Spleen (tissue), 11 donors: ENCODE results near the gene NAGK. TPM values are rescaled to one million over a fixed set of nuclear protein-coding genes. Genes with fewer than 3 reads are reported as not detected.
"Not testable (repeated sequence)": the region's sequence is repeated elsewhere in the genome, so short reads cannot be mapped to it uniquely, and the experiment has no call there.

Experiments
- DNase-seq: peaks from one replicate; pipeline ENCODE4 v3.0.0-alpha.2; 2020
- H3K27ac ChIP-seq, 8 donors: fragments of 200-600 bp; sonication (generic) in 7 of 8; 1 replicate in 4 of 8; 2 replicates in 4 of 8; pipeline versions ENCODE4 v1.5.0 to v1.8.0; 2016 to 2021; ENCODE audit warnings: inconsistent platforms in 4 of 8, mild to moderate bottlenecking in 4 of 8, moderate library complexity in 1 of 8
- H3K27me3 ChIP-seq, 7 donors: fragments of 200-600 bp; sonication (generic) in 6 of 7; replicated peaks in 1 of 7; 1 replicate in 4 of 7; 2 replicates in 3 of 7; pipeline versions ENCODE4 v1.5.0 to v1.8.0; 2016 to 2021; ENCODE audit warnings: inconsistent platforms in 3 of 7, mild to moderate bottlenecking in 1 of 7
- H3K36me3 ChIP-seq, 6 donors: fragments of 200-600 bp; sonication (generic) in 5 of 6; 1 replicate in 4 of 6; 2 replicates in 2 of 6; pipeline versions ENCODE4 v1.5.0 to v1.8.0; 2016 to 2021; ENCODE audit warnings: inconsistent platforms in 2 of 6
- H3K4me1 ChIP-seq, 6 donors: fragments of 200-600 bp; sonication (generic) in 5 of 6; 1 replicate in 3 of 6; 2 replicates in 3 of 6; pipeline versions ENCODE4 v1.5.0 to v1.8.0; 2016 to 2021; ENCODE audit warnings: inconsistent platforms in 3 of 6
- H3K4me3 ChIP-seq, 8 donors: fragments of 200-600 bp; sonication (generic) in 7 of 8; 1 replicate in 4 of 8; 2 replicates in 4 of 8; pipeline versions ENCODE4 v1.5.0 to v1.8.0; 2016 to 2021; ENCODE audit warnings: inconsistent platforms in 4 of 8, mild to moderate bottlenecking in 4 of 8, moderate library complexity in 2 of 8
- H3K9me3 ChIP-seq, 8 donors: fragments of 200-600 bp; sonication (generic) in 7 of 8; 1 replicate in 4 of 8; 2 replicates in 4 of 8; pipeline versions ENCODE4 v1.5.0 to v1.8.0; 2016 to 2021; ENCODE audit warnings: inconsistent platforms in 4 of 8
- POLR2A ChIP-seq, 3 donors: fragments of 450-650 bp; IDR thresholded peaks; one replicate each; pipeline ENCODE4 v1.5.1; 2017; ENCODE audit warnings: antibody characterized with exemption in 3 of 3, mild to moderate bottlenecking in 1 of 3
- POLR2AphosphoS5 ChIP-seq, 3 donors: sonication (generic); formaldehyde crosslinking; IDR thresholded peaks; one replicate each; pipeline ENCODE4 v1.5.1; 2017; ENCODE audit warnings: antibody characterized with exemption in 3 of 3
- WGBS, 5 donors: extraction: QIAGEN DNeasy Blood & Tissue Kit in 3 of 5; methylation state at CpG; one replicate each; pipeline versions ENCODE4 v1.1.5 to v1.1.7; 2013 to 2018; 5-methylcytosine and 5-hydroxymethylcytosine counted together
- intact Hi-C: fragments of 100-400 bp; cut with DNase I; formaldehyde crosslinking; loops from one replicate; pipeline ENCODE4 v1.15.0; 2023; ENCODE audit warnings: low total_unique reads
- polyA plus RNA-seq, 3 donors: library from polyadenylated mRNA; stranded (reverse); fragments of 200-250 nt; gene quantifications; one replicate each; pipeline ENCODE4 v1.2.1, GENCODE V29; 2013
- total RNA-seq, 7 donors: library from RNA; depleted of rRNA in 3 of 7; stranded (reverse); fragments of >200 nt in 3 of 7; fragmentation: NEBNext Ultra II Directional in 4 of 7; extraction: Animal tissue kit (Norgen Biotek cat#: 25700) in 4 of 7; gene quantifications; one replicate each; pipeline versions ENCODE4 v1.1.0 to v1.2.1, GENCODE V29; 2016 to 2021
- TF ChIP-seq, protein P1 (sequence below), 11 experiments: fragments of 200-600 bp in 7 of 11; fragments of 450-650 bp in 4 of 11; sonication (generic) in 4 of 11; IDR thresholded peaks in 8 of 11; conservative IDR thresholded peaks in 3 of 11; 1 replicate in 7 of 11; 2 replicates in 4 of 11; pipeline versions ENCODE4 v1.4.0 to v1.8.0; 2016 to 2021; ENCODE audit warnings: antibody characterized with exemption in 11 of 11, inconsistent platforms in 4 of 11, mild to moderate bottlenecking in 1 of 11
- donor health status: healthy with polysubstance abuse.
- donor health status: DM: no; HTN: no; CAD: no; lungs with moderate emphysema.
- donor health status: DM: no; HTN: no; CAD: no.
- donor health status: Bipolar disorder and iron deficiency.
- donor health status: healthy.
- donor health status: DM: no; HTN: no; CAD: no.
- donor health status: DM: yes; HTN: yes; CAD: no.

The NAGK gene
- total and polyA plus RNA-seq, 10 donors: 123 to 321 (median 220) TPM

DNA sequence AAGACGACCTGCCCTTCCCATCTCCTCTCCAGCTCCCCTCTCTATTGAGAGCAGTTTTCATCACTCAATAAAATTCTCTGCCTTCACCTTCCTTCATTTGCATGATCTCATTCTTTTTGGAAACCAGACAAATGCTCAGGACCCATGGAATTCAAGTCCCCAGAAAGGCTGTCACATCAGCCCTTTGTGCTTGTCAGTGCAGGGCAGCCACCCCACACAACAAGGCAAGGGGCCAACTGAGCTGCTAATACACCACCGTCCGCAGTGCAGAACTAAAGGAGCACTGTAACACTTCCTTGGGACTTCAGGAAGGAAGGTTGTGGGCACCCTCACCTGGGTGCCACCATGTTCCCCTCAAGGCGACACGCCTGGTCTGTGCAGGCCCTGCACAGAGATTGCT lies 35.4 kb downstream of the NAGK start:
- peaks cover 0 to 5% (median 0%) of the 10 kb centered on the region in 6 donors for H3K36me3 ChIP-seq
- no peak overlapping the region for H3K4me3 ChIP-seq
- H3K27me3 ChIP-seq: no peaks in the 10 kb centered on the region
- TF ChIP-seq POLR2A (IDR thresholded peaks at IDR 0.05) (no peak), POLR2AphosphoS5 (IDR thresholded peaks at IDR 0.05) (no peak)
- TF ChIP-seq, protein P1, sequence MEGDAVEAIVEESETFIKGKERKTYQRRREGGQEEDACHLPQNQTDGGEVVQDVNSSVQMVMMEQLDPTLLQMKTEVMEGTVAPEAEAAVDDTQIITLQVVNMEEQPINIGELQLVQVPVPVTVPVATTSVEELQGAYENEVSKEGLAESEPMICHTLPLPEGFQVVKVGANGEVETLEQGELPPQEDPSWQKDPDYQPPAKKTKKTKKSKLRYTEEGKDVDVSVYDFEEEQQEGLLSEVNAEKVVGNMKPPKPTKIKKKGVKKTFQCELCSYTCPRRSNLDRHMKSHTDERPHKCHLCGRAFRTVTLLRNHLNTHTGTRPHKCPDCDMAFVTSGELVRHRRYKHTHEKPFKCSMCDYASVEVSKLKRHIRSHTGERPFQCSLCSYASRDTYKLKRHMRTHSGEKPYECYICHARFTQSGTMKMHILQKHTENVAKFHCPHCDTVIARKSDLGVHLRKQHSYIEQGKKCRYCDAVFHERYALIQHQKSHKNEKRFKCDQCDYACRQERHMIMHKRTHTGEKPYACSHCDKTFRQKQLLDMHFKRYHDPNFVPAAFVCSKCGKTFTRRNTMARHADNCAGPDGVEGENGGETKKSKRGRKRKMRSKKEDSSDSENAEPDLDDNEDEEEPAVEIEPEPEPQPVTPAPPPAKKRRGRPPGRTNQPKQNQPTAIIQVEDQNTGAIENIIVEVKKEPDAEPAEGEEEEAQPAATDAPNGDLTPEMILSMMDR (IDR thresholded peaks at IDR 0.05 in 8 of 11, conservative IDR thresholded peaks at IDR 0.05 in 3 of 11): no peak
- intact Hi-C loops: no loop called here
- WGBS, 5 donors: 85 to 93% (median 91%) methylated on average over 1 to 5 of the region's 5 CpGs
- H3K27ac ChIP-seq: no peak overlapping the region
- no peaks in the 10 kb centered on the region for H3K9me3 ChIP-seq
- DNase-seq: no peak
- H3K4me1 ChIP-seq: peaks cover 0 to 5% (median 0%) of the 10 kb centered on the region in 6 donors

DNA sequence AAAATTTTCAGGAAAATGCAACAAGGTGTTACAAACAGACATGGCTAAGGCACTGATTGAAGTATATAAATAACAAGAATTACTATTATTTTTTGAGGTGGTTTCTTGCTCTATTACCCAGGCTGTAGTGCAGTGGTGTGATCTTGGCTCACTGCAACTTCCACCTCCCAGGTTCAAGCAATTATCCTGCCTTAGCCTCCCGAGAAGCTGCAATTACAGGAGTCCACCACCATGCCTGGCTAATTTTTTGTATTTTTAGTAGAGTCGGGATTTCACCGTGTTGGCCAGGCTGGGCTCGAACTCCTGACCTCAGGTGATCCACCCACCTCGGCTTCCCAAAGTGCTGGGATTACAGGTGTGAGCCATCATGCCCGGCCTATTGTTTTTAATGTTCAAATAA lies 38.0 kb downstream of the NAGK start:
- DNase-seq, H3K9me3 ChIP-seq, intact Hi-C loops, H3K27ac ChIP-seq, H3K4me3 ChIP-seq, H3K27me3 ChIP-seq, H3K4me1 ChIP-seq: not testable (repeated sequence)
- peaks cover 0 to 25% (median 11%) of the 10 kb centered on the region in 6 donors for H3K36me3 ChIP-seq
- WGBS, 5 donors: 90 to 94% (median 91%) methylated on average over 6 of the region's 6 CpGs

DNA sequence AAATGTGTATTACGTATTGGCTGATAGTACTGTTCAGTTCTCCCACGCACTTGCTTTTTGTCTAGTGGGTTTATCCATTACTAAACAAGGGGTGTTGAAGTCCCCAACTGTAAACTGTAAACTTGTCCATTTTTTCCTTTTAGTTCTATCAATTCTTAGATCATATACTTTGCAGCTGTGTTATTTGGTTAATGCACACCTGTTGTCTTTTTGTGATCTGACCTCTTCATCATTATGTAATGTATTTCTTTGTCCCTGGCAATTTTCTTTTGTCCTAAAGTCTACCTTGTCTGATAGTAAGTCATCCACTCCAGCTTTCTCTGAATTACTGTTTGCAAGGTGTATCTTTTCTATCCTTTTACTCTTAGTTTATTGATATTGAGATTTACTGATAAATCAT lies 39.6 kb downstream of the NAGK start:
- Histone ChIP-seq H3K9me3 (no peaks in the 10 kb centered on the region), H3K4me1 (no peaks in the 10 kb centered on the region), H3K4me3 (no peak overlapping the region), H3K27ac (no peak overlapping the region), H3K27me3 (no peaks in the 10 kb centered on the region), H3K36me3 (peaks cover 0 to 40% (median 12%) of the 10 kb centered on the region in 6 donors)
- WGBS, 5 donors: 90 to 100% (median 95%) methylated on average over 2 of the region's 2 CpGs
- no peak for TF ChIP-seq POLR2AphosphoS5 (IDR thresholded peaks at IDR 0.05)
- TF ChIP-seq, protein P1 (IDR thresholded peaks at IDR 0.05 in 8 of 11, conservative IDR thresholded peaks at IDR 0.05 in 3 of 11): no peak
- no peak for TF ChIP-seq POLR2A (IDR thresholded peaks at IDR 0.05)
- DNase-seq: no peak
- intact Hi-C loops: no loop called here

DNA sequence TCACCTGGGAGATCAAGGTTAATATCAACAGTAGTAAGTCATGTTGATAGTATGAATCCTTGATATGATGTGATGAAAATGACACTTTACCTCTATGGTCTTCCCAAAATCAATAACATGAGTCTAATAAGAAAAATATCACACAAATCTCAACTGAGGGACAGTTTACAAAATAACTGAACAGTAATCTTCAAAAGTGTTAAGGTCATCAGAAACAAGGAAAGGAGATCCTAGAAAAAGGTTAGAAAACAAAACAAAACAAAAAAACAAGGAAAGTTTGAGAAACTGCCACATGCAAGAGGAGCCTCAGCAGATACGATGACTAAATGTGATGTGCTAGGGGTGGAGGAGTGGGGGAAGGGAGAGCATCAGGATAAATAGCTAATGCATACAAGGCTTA lies 45.4 kb downstream of the NAGK start:
- Histone ChIP-seq H3K4me1 (no peaks in the 10 kb centered on the region), H3K27ac (no peak overlapping the region), H3K4me3 (no peak overlapping the region), H3K36me3 (peaks cover 0 to 91% (median 23%) of the 10 kb centered on the region in 6 donors), H3K27me3 (no peaks in the 10 kb centered on the region), H3K9me3 (no peaks in the 10 kb centered on the region)
- intact Hi-C loops: no loop called here
- 93 to 97% (median 96%) methylated on average over 1 of the region's 1 CpG for WGBS, 5 donors
- no peak for DNase-seq
- TF ChIP-seq, protein P1 (IDR thresholded peaks at IDR 0.05 in 8 of 11, conservative IDR thresholded peaks at IDR 0.05 in 3 of 11): no peak
- TF ChIP-seq POLR2AphosphoS5 (IDR thresholded peaks at IDR 0.05) (no peak), POLR2A (IDR thresholded peaks at IDR 0.05) (no peak)

DNA sequence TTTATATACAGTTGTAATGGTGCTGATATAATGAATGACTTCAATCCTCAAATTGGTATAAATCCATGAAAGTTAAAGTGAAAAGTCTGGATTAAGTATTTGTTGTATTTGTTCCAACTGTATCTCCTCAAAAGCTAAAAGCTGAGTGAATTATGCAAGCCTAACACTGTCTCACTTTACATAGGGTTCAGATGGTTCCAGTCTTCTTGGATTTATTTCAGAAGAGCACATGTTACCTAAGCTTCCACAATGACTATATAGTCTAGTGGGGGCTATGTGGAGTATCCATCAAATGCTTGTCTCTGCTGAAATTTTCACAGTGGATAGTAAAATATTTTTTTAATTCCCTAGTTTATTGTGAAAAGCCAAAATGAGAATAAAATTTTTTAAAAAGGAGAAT lies 48.6 kb downstream of the NAGK start:
- H3K4me3 ChIP-seq: no peak overlapping the region
- TF ChIP-seq, protein P1 (IDR thresholded peaks at IDR 0.05 in 8 of 11, conservative IDR thresholded peaks at IDR 0.05 in 3 of 11): no peak
- TF ChIP-seq POLR2A (IDR thresholded peaks at IDR 0.05) (no peak), POLR2AphosphoS5 (IDR thresholded peaks at IDR 0.05) (no peak)
- H3K4me1 ChIP-seq: no peaks in the 10 kb centered on the region
- no peak overlapping the region for H3K27ac ChIP-seq
- no peaks in the 10 kb centered on the region for H3K27me3 ChIP-seq
- no peaks in the 10 kb centered on the region for H3K9me3 ChIP-seq
- H3K36me3 ChIP-seq: peaks cover 0 to 98% (median 25%) of the 10 kb centered on the region in 6 donors
- intact Hi-C loops: no loop called here
- DNase-seq: no peak
